Fibroblast of skin of left quadriceps (primary cell): Measurements from ENCODE around the gene CHST9.

ENCODE experiments used
- DNase-seq, 2 experiments: peaks; one replicate each; pipeline ENCODE4 v3.0.0-alpha.2; 2013; ENCODE audit warnings: low read depth in 2 of 2

CHST9 gene

DNA sequence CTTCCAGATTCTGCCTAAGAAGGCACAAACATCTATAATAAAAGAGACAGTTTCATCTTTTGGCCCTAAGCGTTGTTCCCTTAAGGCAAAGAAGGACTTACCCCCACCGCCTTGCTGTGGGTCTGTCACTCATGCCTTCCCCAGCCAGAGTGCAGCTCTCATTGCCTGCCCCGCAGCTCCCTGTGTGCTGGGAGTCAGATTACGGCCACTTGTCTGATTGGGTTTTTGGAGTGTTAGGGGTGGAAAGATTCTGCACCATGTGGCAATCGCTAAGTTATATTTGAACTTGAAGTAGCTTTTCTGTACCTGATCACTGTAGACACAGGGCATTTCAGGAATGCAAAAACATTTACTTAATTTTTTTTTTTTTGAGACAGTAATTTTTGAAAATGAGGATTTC is 319.6 kb downstream of the CHST9 start, which contains the start of gene AQP4:
AQP4 (minus strand) TSS at position 151 of the 400 bp plus-strand sequence; CDS start at position 133, 18 bp downstream.
- no peak for DNase-seq

DNA sequence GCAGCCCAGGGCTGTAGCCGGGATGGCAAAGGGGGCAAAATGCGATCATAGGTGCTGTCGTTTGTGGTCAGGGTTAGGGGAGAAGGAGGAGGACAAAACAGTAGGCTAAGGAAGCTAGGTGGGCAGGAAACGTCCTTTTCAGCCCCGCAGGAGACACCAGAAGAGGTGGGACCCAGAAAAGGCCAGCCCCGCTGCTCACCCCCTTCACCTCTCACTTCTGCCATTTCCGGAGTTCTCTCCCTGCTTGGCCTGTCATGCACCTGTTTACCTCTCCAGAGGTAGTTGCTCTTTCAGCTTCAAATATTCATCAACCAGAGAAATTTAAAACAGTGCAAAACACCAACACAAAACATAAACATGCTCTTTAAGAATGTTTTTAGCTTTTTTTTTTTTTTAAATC is 320.4 kb downstream of the CHST9 start:
- DNase-seq, result no peak

DNA sequence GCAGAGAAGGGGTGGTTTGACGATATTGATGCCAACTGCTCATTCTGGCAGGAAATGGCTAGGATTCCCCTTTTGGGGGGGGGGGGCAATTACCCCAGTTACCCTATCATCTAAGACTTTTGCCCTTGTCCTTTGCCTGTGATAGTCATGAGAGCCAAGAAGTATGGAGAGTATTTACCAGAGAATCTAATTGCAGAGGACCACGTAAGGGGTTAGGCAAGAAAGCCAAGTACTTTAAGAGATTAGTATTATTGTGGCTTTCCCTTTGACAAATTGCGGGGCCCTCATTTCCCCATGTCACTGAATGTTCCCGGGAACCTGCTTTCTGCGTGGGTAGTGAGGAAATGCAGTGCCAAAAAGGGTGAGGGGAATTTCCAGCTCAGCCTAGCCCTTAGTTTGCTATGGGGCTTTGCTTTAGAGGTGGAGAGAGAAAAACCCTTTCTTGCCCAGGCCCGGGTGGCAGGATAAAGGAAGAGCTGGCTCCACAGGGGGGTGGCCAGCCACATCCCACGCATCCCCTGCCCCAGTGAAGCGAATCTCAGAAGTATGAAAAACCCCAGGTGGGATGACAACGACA is 321.1 kb downstream of the CHST9 start:
- no peak for DNase-seq

- no peak for DNase-seq
Measured at GRCh38 chr18:26863122-26863879, 321.8 kb downstream of the CHST9 start.

DNA sequence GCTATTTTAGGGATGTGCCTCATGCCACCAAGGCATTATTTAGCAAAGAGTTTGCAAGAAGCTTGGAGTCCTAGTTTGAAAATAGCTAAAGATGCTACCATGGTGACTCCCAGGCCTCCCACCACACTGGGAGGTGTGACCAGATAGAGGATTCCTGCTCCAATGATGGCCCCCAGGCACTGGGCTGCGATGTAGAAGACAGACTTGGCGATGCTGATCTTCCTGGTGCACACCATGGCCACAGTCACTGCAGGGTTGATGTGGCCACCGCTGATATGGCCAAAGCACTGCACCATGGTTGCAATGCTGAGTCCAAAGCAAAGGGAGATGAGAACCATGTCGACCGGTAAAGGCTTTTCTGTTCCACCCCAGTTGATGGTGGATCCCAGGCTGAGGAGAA is 323.0 kb downstream of the CHST9 start:
- no peak for DNase-seq
